Panc1 (cell line): Measurements from ENCODE around the gene ARHGEF28.

Experiments used
- POLR2AphosphoS5 ChIP-seq: IDR thresholded peaks from 2 replicates; pipeline ENCODE4 v1.6.1; 2012; ENCODE audit warnings: mild to moderate bottlenecking, low read depth, low read length, moderate library complexity
- SIN3A ChIP-seq: IDR thresholded peaks from 2 replicates; pipeline ENCODE4 v1.6.1; 2012; ENCODE audit warnings: low read depth, mild to moderate bottlenecking, low read length, moderate library complexity, borderline replicate concordance; ENCODE audit not compliant: insufficient read depth
- TCF7L2 ChIP-seq: IDR thresholded peaks from 2 replicates; pipeline ENCODE4 v1.6.1; 2011; ENCODE audit warnings: mild to moderate bottlenecking, low read depth, low read length, inconsistent platforms
- TF ChIP-seq, protein P1 (sequence below): fragments of 450-650 bp; IDR thresholded peaks from 2 replicates; pipeline ENCODE4 v1.5.1; 2017; ENCODE audit warnings: mild to moderate bottlenecking
- TF ChIP-seq, protein P2 (sequence below), 2 experiments: IDR thresholded peaks; 2 replicates each; pipeline ENCODE4 v1.6.1; 2011 to 2012; ENCODE audit warnings: low read depth in 2 of 2, control low read depth in 1 of 2, low read length in 1 of 2, mild to moderate bottlenecking in 1 of 2, moderate library complexity in 1 of 2; ENCODE audit not compliant: insufficient read depth in 1 of 2

DNA sequence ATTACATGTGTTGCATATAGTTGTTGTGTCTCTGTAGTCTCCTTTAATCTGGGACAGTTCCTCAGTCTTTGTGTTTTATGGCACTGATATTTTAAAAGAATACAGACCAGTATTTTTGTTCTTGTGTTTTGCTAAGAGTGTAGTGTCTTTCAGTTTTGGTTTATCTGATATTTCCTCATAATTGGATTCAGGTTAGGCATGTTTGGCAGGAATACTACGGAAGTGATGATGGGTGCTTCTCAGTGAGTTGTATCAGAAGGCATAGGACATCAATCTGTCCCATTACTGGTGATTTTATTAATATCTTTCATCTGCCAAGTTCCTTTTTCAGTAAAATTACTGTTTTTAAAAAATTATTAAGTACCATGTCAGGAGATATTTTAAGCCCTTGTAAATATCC is 212.9 kb downstream of the ARHGEF28 start:
- TF ChIP-seq, protein P1, sequence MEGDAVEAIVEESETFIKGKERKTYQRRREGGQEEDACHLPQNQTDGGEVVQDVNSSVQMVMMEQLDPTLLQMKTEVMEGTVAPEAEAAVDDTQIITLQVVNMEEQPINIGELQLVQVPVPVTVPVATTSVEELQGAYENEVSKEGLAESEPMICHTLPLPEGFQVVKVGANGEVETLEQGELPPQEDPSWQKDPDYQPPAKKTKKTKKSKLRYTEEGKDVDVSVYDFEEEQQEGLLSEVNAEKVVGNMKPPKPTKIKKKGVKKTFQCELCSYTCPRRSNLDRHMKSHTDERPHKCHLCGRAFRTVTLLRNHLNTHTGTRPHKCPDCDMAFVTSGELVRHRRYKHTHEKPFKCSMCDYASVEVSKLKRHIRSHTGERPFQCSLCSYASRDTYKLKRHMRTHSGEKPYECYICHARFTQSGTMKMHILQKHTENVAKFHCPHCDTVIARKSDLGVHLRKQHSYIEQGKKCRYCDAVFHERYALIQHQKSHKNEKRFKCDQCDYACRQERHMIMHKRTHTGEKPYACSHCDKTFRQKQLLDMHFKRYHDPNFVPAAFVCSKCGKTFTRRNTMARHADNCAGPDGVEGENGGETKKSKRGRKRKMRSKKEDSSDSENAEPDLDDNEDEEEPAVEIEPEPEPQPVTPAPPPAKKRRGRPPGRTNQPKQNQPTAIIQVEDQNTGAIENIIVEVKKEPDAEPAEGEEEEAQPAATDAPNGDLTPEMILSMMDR: no peak
- TF ChIP-seq SIN3A (no peak), POLR2AphosphoS5 (no peak), TCF7L2 (no peak)
- TF ChIP-seq, protein P2, sequence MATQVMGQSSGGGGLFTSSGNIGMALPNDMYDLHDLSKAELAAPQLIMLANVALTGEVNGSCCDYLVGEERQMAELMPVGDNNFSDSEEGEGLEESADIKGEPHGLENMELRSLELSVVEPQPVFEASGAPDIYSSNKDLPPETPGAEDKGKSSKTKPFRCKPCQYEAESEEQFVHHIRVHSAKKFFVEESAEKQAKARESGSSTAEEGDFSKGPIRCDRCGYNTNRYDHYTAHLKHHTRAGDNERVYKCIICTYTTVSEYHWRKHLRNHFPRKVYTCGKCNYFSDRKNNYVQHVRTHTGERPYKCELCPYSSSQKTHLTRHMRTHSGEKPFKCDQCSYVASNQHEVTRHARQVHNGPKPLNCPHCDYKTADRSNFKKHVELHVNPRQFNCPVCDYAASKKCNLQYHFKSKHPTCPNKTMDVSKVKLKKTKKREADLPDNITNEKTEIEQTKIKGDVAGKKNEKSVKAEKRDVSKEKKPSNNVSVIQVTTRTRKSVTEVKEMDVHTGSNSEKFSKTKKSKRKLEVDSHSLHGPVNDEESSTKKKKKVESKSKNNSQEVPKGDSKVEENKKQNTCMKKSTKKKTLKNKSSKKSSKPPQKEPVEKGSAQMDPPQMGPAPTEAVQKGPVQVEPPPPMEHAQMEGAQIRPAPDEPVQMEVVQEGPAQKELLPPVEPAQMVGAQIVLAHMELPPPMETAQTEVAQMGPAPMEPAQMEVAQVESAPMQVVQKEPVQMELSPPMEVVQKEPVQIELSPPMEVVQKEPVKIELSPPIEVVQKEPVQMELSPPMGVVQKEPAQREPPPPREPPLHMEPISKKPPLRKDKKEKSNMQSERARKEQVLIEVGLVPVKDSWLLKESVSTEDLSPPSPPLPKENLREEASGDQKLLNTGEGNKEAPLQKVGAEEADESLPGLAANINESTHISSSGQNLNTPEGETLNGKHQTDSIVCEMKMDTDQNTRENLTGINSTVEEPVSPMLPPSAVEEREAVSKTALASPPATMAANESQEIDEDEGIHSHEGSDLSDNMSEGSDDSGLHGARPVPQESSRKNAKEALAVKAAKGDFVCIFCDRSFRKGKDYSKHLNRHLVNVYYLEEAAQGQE (IDR thresholded peaks at IDR 0.05; ENCODE audit: insufficient read depth in 1 of 2, low read depth in 2 of 2, low read length in 1 of 2): no peak
